HTERT RPE-1 (cell line): ENCODE data around the gene GAD2.

Source experiments
- in situ Hi-C: fragments of 300-500 bp; cut with MboI; formaldehyde crosslinking; loops from 4 replicates; pipeline ENCODE4 v1.14.3; 2020; ENCODE audit warnings: low sequenced_read_pairs

The GAD2 gene

GRCh38 chr10:26216585-26217395 lies at the start of gene GAD2:
Gene GAD2, plus strand, starts transcription at chr10:26216774. Its CDS starts 36 bp downstream, at chr10:26216810.
- in situ Hi-C loops = no loop called here

- in situ Hi-C loops = no loop called here
Observed at GRCh38 chr10:26169466-26169865, 47.1 kb upstream of the GAD2 start.

GRCh38 chr10:26172131-26172530 lies 44.4 kb upstream of the GAD2 start:
- in situ Hi-C loops = no loop called here

- in situ Hi-C loops = no loop called here
Observed at GRCh38 chr10:26173837-26174236, 42.7 kb upstream of the GAD2 start.

- in situ Hi-C loops = no loop called here
Observed at GRCh38 chr10:26177341-26177740, 39.2 kb upstream of the GAD2 start.

- in situ Hi-C loops = no loop called here
Observed at GRCh38 chr10:26194275-26194674, 22.3 kb upstream of the GAD2 start.

- in situ Hi-C loops = no loop called here
Observed at GRCh38 chr10:26197248-26197647, 19.3 kb upstream of the GAD2 start.

- in situ Hi-C loops = no loop called here
Observed at GRCh38 chr10:26198119-26198518, 18.5 kb upstream of the GAD2 start.

GRCh38 chr10:26199841-26200240 lies 16.7 kb upstream of the GAD2 start:
- in situ Hi-C loops = no loop called here

GRCh38 chr10:26205223-26205622 lies 11.4 kb upstream of the GAD2 start:
- in situ Hi-C loops = no loop called here

GRCh38 chr10:26211781-26212444 lies 4.7 kb upstream of the GAD2 start:
- in situ Hi-C loops = no loop called here

- in situ Hi-C loops = no loop called here
Observed at GRCh38 chr10:26212511-26212910, 4.1 kb upstream of the GAD2 start.

GRCh38 chr10:26213157-26213800 lies 3.3 kb upstream of the GAD2 start:
- in situ Hi-C loops = no loop called here

- in situ Hi-C loops = no loop called here
Observed at GRCh38 chr10:26214004-26214403, 2.6 kb upstream of the GAD2 start.

- in situ Hi-C loops = no loop called here
Observed at GRCh38 chr10:26214551-26215395, 1.8 kb upstream of the GAD2 start.

- in situ Hi-C loops = no loop called here
Observed at GRCh38 chr10:26215396-26215934, 1.1 kb upstream of the GAD2 start.

GRCh38 chr10:26215935-26216584 lies 514 bp upstream of the GAD2 start:
- in situ Hi-C loops = no loop called here

- in situ Hi-C loops = no loop called here
Observed at GRCh38 chr10:26217396-26218086, 967 bp downstream of the GAD2 start.

- in situ Hi-C loops = no loop called here
Observed at GRCh38 chr10:26219676-26220075, 3.1 kb downstream of the GAD2 start.

GRCh38 chr10:26220901-26221300 lies 4.3 kb downstream of the GAD2 start:
- in situ Hi-C loops = no loop called here
